Bronchial epithelial cell (primary cell): ENCODE data around the gene HSFX2. TPM values are rescaled to one million over a fixed set of nuclear protein-coding genes. Genes with fewer than 3 reads are reported as not detected.
A peak's percentile ranks its signal among the peaks of the same experiment; 100 is the strongest.
"Not testable (repeated sequence)": the region's sequence is repeated elsewhere in the genome, so short reads cannot be mapped to it uniquely, and the experiment has no call there.

Experiments
- DNase-seq: peaks from one replicate; pipeline ENCODE4 v3.0.0-alpha.2; 2010; ENCODE audit warnings: low read depth
- FAIRE-seq: peaks from 2 replicates; lab custom pipeline; 2011; peaks lifted over from hg19 to GRCh38; lab: Jason Lieb, UNC
- H3K27me3 ChIP-seq: 2 replicates; pipeline ENCODE4 v1.5.1; 2011; ENCODE audit warnings: low read length; ENCODE audit not compliant: control insufficient read depth, insufficient read depth
- H3K36me3 ChIP-seq: 2 replicates; pipeline ENCODE4 v1.5.1; 2011; ENCODE audit warnings: low read length; ENCODE audit not compliant: control insufficient read depth, insufficient read depth
- H3K4me3 ChIP-seq: 2 replicates; pipeline ENCODE4 v1.5.1; 2011; ENCODE audit warnings: mild to moderate bottlenecking, low read depth, low read length, control low read depth
- CTCF ChIP-seq: IDR thresholded peaks from 2 replicates; pipeline ENCODE4 v1.5.1; 2011; ENCODE audit warnings: mild to moderate bottlenecking, moderate library complexity, low read length, control low read depth, inconsistent platforms; ENCODE audit not compliant: insufficient read depth, severe bottlenecking
- total RNA-seq: library from RNA; depleted of rRNA; stranded (reverse); fragments of >200 nt; gene quantifications from 2 replicates; pipeline ENCODE4 v1.2.1, GENCODE V29; 2014

HSFX2 gene
- total RNA-seq, 1 donor from 2014 or later, result not detected

GRCh38 chrX:149590993-149591392 is 4.1 kb downstream of the HSFX2 start:
- not testable (repeated sequence) for FAIRE-seq, H3K4me3 ChIP-seq, H3K36me3 ChIP-seq, DNase-seq, H3K27me3 ChIP-seq

- DNase-seq, H3K27me3 ChIP-seq, FAIRE-seq, H3K4me3 ChIP-seq, H3K36me3 ChIP-seq: not testable (repeated sequence)
These were observed 7.8 kb downstream of the HSFX2 start, which contains the start of gene MAGEA9B for GRCh38 chrX:149587359-149587758. TSS of gene MAGEA9B (minus strand) at chrX:149587459. CDS start at chrX:149583179, 4,280 bp downstream.

- not testable (repeated sequence) for FAIRE-seq, H3K4me3 ChIP-seq, H3K36me3 ChIP-seq, DNase-seq, H3K27me3 ChIP-seq
These were observed 9.5 kb downstream of the HSFX2 start for GRCh38 chrX:149585631-149586030.

GRCh38 chrX:149573456-149573855 is 21.7 kb downstream of the HSFX2 start:
- not testable (repeated sequence) for H3K27me3 ChIP-seq, H3K36me3 ChIP-seq, H3K4me3 ChIP-seq, DNase-seq
- FAIRE-seq, result peak; percentile 93

- H3K36me3 ChIP-seq, result no peaks in the 10 kb centered on the region
- no peak overlapping the region for H3K4me3 ChIP-seq
- DNase-seq (no peak), FAIRE-seq (no peak)
- TF ChIP-seq CTCF, result no peak
- no peaks in the 10 kb centered on the region for H3K27me3 ChIP-seq
These were observed 22.4 kb downstream of the HSFX2 start for GRCh38 chrX:149572743-149573142.

GRCh38 chrX:149571770-149572169 is 23.3 kb downstream of the HSFX2 start:
- FAIRE-seq, result no peak
- DNase-seq, result no peak
- Histone ChIP-seq H3K36me3 (no peaks in the 10 kb centered on the region), H3K4me3 (no peak overlapping the region), H3K27me3 (no peaks in the 10 kb centered on the region)
- TF ChIP-seq CTCF, result no peak

GRCh38 chrX:149570668-149571067 is 24.4 kb downstream of the HSFX2 start:
- no peak for FAIRE-seq

More at GRCh38 chrX:149570668-149571067, 24.4 kb downstream of the HSFX2 start:
- TF ChIP-seq CTCF, result no peak
- no peaks in the 10 kb centered on the region for H3K27me3 ChIP-seq
- H3K36me3 ChIP-seq, result no peaks in the 10 kb centered on the region
- H3K4me3 ChIP-seq, result no peak overlapping the region
- peak; percentile 85 for DNase-seq
